ENCODE data around the gene RASGRF1.
A peak's percentile ranks its signal among the peaks of the same experiment; 100 is the strongest.

RASGRF1 gene

GRCh38 chr15:79101866-79102581 lies 11.4 kb upstream of the RASGRF1 start:
- no peak for DNase-seq (ENCODE audit: low read depth, low spot score)
- peaks cover 13% of the 10 kb centered on the region for H3K27me3 ChIP-seq (ENCODE audit: insufficient read depth, insufficient read length)
- no peaks in the 10 kb centered on the region for H3K4me1 ChIP-seq (ENCODE audit: insufficient read depth, insufficient read length)
- TF ChIP-seq YY1 (IDR thresholded peaks at IDR 0.05; ENCODE audit: insufficient read depth, insufficient read length): no peak
- no peak for TF ChIP-seq SUZ12 (IDR thresholded peaks at IDR 0.05; ENCODE audit: extremely low read depth, insufficient read depth, insufficient read length)
- no peak for TF ChIP-seq ZNF274 (IDR thresholded peaks at IDR 0.05; ENCODE audit: low read depth, low read length)
- H3K9ac ChIP-seq (ENCODE audit: insufficient read length, low read depth): no peak overlapping the region
- H3K4me3 ChIP-seq (ENCODE audit: insufficient read length, low read depth): no peak overlapping the region
- H3K36me3 ChIP-seq (ENCODE audit: insufficient read depth, insufficient read length, low read length): no peaks in the 10 kb centered on the region
- no peaks in the 10 kb centered on the region for H3K9me3 ChIP-seq (ENCODE audit: insufficient read depth, low read length)

- Histone ChIP-seq H3K4me1 (ENCODE audit: insufficient read depth, insufficient read length) (no peaks in the 10 kb centered on the region), H3K4me3 (ENCODE audit: insufficient read length, low read depth) (no peak overlapping the region), H3K36me3 (ENCODE audit: insufficient read depth, insufficient read length, low read length) (no peaks in the 10 kb centered on the region), H3K9me3 (ENCODE audit: insufficient read depth, low read length) (no peaks in the 10 kb centered on the region), H3K9ac (ENCODE audit: insufficient read length, low read depth) (no peak overlapping the region), H3K27me3 (ENCODE audit: insufficient read depth, insufficient read length) (peaks cover 18% of the 10 kb centered on the region)
- TF ChIP-seq ZNF274 (IDR thresholded peaks at IDR 0.05; ENCODE audit: low read depth, low read length) (no peak), YY1 (IDR thresholded peaks at IDR 0.05; ENCODE audit: insufficient read depth, insufficient read length) (no peak), SUZ12 (IDR thresholded peaks at IDR 0.05; ENCODE audit: extremely low read depth, insufficient read depth, insufficient read length) (no peak)
- DNase-seq (ENCODE audit: low read depth, low spot score): no peak
Observed at GRCh38 chr15:79099692-79100091, 9.1 kb upstream of the RASGRF1 start.

GRCh38 chr15:79094611-79095021 lies 4.0 kb upstream of the RASGRF1 start:
- no peaks in the 10 kb centered on the region for H3K36me3 ChIP-seq (ENCODE audit: insufficient read depth, insufficient read length, low read length)
- H3K27me3 ChIP-seq (ENCODE audit: insufficient read depth, insufficient read length): peaks cover 49% of the 10 kb centered on the region
- DNase-seq (ENCODE audit: low read depth, low spot score): no peak
- H3K9ac ChIP-seq (ENCODE audit: insufficient read length, low read depth): no peak overlapping the region
- peaks cover 5% of the 10 kb centered on the region for H3K4me1 ChIP-seq (ENCODE audit: insufficient read depth, insufficient read length)
- H3K9me3 ChIP-seq (ENCODE audit: insufficient read depth, low read length): no peaks in the 10 kb centered on the region
- no peak overlapping the region for H3K4me3 ChIP-seq (ENCODE audit: insufficient read length, low read depth)
- TF ChIP-seq ZNF274 (IDR thresholded peaks at IDR 0.05; ENCODE audit: low read depth, low read length) (no peak), YY1 (IDR thresholded peaks at IDR 0.05; ENCODE audit: insufficient read depth, insufficient read length) (no peak), SUZ12 (IDR thresholded peaks at IDR 0.05; ENCODE audit: extremely low read depth, insufficient read depth, insufficient read length) (no peak)

GRCh38 chr15:79093352-79093935 lies 2.9 kb upstream of the RASGRF1 start:
- Histone ChIP-seq H3K4me1 (ENCODE audit: insufficient read depth, insufficient read length) (peaks cover 5% of the 10 kb centered on the region), H3K27me3 (ENCODE audit: insufficient read depth, insufficient read length) (peaks cover 61% of the 10 kb centered on the region), H3K4me3 (ENCODE audit: insufficient read length, low read depth) (no peak overlapping the region), H3K9me3 (ENCODE audit: insufficient read depth, low read length) (no peaks in the 10 kb centered on the region), H3K36me3 (ENCODE audit: insufficient read depth, insufficient read length, low read length) (no peaks in the 10 kb centered on the region), H3K9ac (ENCODE audit: insufficient read length, low read depth) (no peak overlapping the region)
- no peak for DNase-seq (ENCODE audit: low read depth, low spot score)
- TF ChIP-seq YY1 (IDR thresholded peaks at IDR 0.05; ENCODE audit: insufficient read depth, insufficient read length) (no peak), ZNF274 (IDR thresholded peaks at IDR 0.05; ENCODE audit: low read depth, low read length) (no peak), SUZ12 (IDR thresholded peaks at IDR 0.05; ENCODE audit: extremely low read depth, insufficient read depth, insufficient read length) (no peak)

- no peak for DNase-seq (ENCODE audit: low read depth, low spot score)
- H3K9ac ChIP-seq (ENCODE audit: insufficient read length, low read depth): no peak overlapping the region
- TF ChIP-seq ZNF274 (IDR thresholded peaks at IDR 0.05; ENCODE audit: low read depth, low read length) (no peak), SUZ12 (IDR thresholded peaks at IDR 0.05; ENCODE audit: extremely low read depth, insufficient read depth, insufficient read length) (no peak), YY1 (IDR thresholded peaks at IDR 0.05; ENCODE audit: insufficient read depth, insufficient read length) (no peak)
- peaks cover 72% of the 10 kb centered on the region for H3K27me3 ChIP-seq (ENCODE audit: insufficient read depth, insufficient read length)
- no peak overlapping the region for H3K4me3 ChIP-seq (ENCODE audit: insufficient read length, low read depth)
- no peaks in the 10 kb centered on the region for H3K36me3 ChIP-seq (ENCODE audit: insufficient read depth, insufficient read length, low read length)
- H3K9me3 ChIP-seq (ENCODE audit: insufficient read depth, low read length): no peaks in the 10 kb centered on the region
- peaks cover 5% of the 10 kb centered on the region for H3K4me1 ChIP-seq (ENCODE audit: insufficient read depth, insufficient read length)
Observed at GRCh38 chr15:79092382-79092781, 1.8 kb upstream of the RASGRF1 start.

- Histone ChIP-seq H3K36me3 (ENCODE audit: insufficient read depth, insufficient read length, low read length) (no peaks in the 10 kb centered on the region), H3K4me3 (ENCODE audit: insufficient read length, low read depth) (peak overlapping the region; percentile 58), H3K9me3 (ENCODE audit: insufficient read depth, low read length) (no peaks in the 10 kb centered on the region), H3K9ac (ENCODE audit: insufficient read length, low read depth) (peak overlapping the region; percentile 39), H3K27me3 (ENCODE audit: insufficient read depth, insufficient read length) (peaks cover 82% of the 10 kb centered on the region), H3K4me1 (ENCODE audit: insufficient read depth, insufficient read length) (peaks cover 5% of the 10 kb centered on the region)
- no peak for TF ChIP-seq YY1 (IDR thresholded peaks at IDR 0.05; ENCODE audit: insufficient read depth, insufficient read length)
- no peak for TF ChIP-seq ZNF274 (IDR thresholded peaks at IDR 0.05; ENCODE audit: low read depth, low read length)
- TF ChIP-seq SUZ12 (IDR thresholded peaks at IDR 0.05; ENCODE audit: extremely low read depth, insufficient read depth, insufficient read length): no peak
- no peak for DNase-seq (ENCODE audit: low read depth, low spot score)
Observed at GRCh38 chr15:79091204-79091867, 756 bp upstream of the RASGRF1 start.

GRCh38 chr15:79089890-79090486 lies 592 bp downstream of the RASGRF1 start:
- H3K9ac ChIP-seq (ENCODE audit: insufficient read length, low read depth): peak overlapping the region; percentile 82
- no peak for DNase-seq (ENCODE audit: low read depth, low spot score)
- H3K36me3 ChIP-seq (ENCODE audit: insufficient read depth, insufficient read length, low read length): no peaks in the 10 kb centered on the region
- peak overlapping the region; percentile 58 for H3K4me3 ChIP-seq (ENCODE audit: insufficient read length, low read depth)
- no peaks in the 10 kb centered on the region for H3K9me3 ChIP-seq (ENCODE audit: insufficient read depth, low read length)
- H3K27me3 ChIP-seq (ENCODE audit: insufficient read depth, insufficient read length): peaks cover 92% of the 10 kb centered on the region
- TF ChIP-seq YY1 (IDR thresholded peaks at IDR 0.05; ENCODE audit: insufficient read depth, insufficient read length) (no peak), SUZ12 (IDR thresholded peaks at IDR 0.05; ENCODE audit: extremely low read depth, insufficient read depth, insufficient read length) (peak; percentile 81), ZNF274 (IDR thresholded peaks at IDR 0.05; ENCODE audit: low read depth, low read length) (no peak)
- H3K4me1 ChIP-seq (ENCODE audit: insufficient read depth, insufficient read length): peaks cover 5% of the 10 kb centered on the region

Data from NT2/D1 (cell line).